ENCODE measurements around the gene VPS13D. TPM values are rescaled to one million over a fixed set of nuclear protein-coding genes. Genes with fewer than 3 reads are reported as not detected.

The VPS13D gene
- total and polyA plus RNA-seq, 2 donors (not counting 3 experiments of a cell fraction or from before 2014, with no cell fraction given) = 13.6 to 48.5 TPM

GRCh38 chr1:12485231-12486058 lies 255.6 kb downstream of the VPS13D start:
- no peak for DNase-seq (ENCODE audit: low read depth, low spot score)
- H3K27me3 ChIP-seq (ENCODE audit: control insufficient read depth in 2 of 2, insufficient read depth in 2 of 2, low read length in 2 of 2) = no peaks in the 10 kb centered on the region
- intact Hi-C loops (cut with micrococcal nuclease) (no loop called here), dilution Hi-C loops (cut with MboI; ENCODE audit: extremely low pct_ligation_motif_present, low sequenced_read_pairs) (no loop called here)
- no peak overlapping the region for H3K4me2 ChIP-seq (ENCODE audit: insufficient read depth, low read length)
- no peak for FAIRE-seq
- no peak overlapping the region for H3K27ac ChIP-seq (ENCODE audit: insufficient read depth, low read depth, low read length)
- POLR2A ChIA-PET = no interaction called here
- H4K20me1 ChIP-seq (replicated peaks; ENCODE audit: control insufficient read depth, extremely low read depth, insufficient read depth, low read length) = no peaks in the 10 kb centered on the region
- H3K9me1 ChIP-seq (replicated peaks; ENCODE audit: control insufficient read depth, extremely low read depth, insufficient read depth, low read length) = no peaks in the 10 kb centered on the region
- H3K79me2 ChIP-seq (ENCODE audit: control insufficient read depth, insufficient read depth, low read length) = no peaks in the 10 kb centered on the region
- H3K4me3 ChIP-seq (replicated peaks in 1 of 3; ENCODE audit: insufficient read depth in 1 of 3, low read depth in 1 of 3, low read length in 3 of 3) = no peak overlapping the region
- H3K36me3 ChIP-seq (ENCODE audit: control insufficient read depth in 2 of 2, extremely low read depth in 1 of 2, insufficient read depth in 2 of 2, low read length in 2 of 2) = no peaks in the 10 kb centered on the region
- CTCF ChIA-PET = interaction anchor here (1.4 kb wide), 1 partner anchor 10 kb away, joined by 4 read pairs; no protein-coding TSS in a partner anchor
- no TSS peak for BruUV-seq (replicated peaks)
- no peak for TF ChIP-seq POLR2A (IDR thresholded peaks at IDR 0.05; ENCODE audit: low read depth, low read length)
- TF ChIP-seq POLR2AphosphoS5 (IDR thresholded peaks at IDR 0.05; ENCODE audit: insufficient read depth, low read depth, low read length) = no peak
- no peak for TF ChIP-seq GATA2 (IDR thresholded peaks at IDR 0.05; ENCODE audit: insufficient read depth, insufficient read length, low read depth, low read length)
- TF ChIP-seq MYC (IDR thresholded peaks at IDR 0.05; ENCODE audit: low read depth, low read length) = no peak
- no peak for TF ChIP-seq FOS (IDR thresholded peaks at IDR 0.05; ENCODE audit: borderline replicate concordance, insufficient read depth, low read length)
- no peak for TF ChIP-seq JUN (IDR thresholded peaks at IDR 0.05; ENCODE audit: borderline replicate concordance, insufficient read depth, insufficient read length, low read depth)
- TF ChIP-seq EZH2 (IDR thresholded peaks at IDR 0.05; ENCODE audit: borderline replicate concordance, low read depth, low read length, severe bottlenecking) = no peak
- no peak for TF ChIP-seq CTCF (IDR thresholded peaks at IDR 0.05; ENCODE audit: extremely low read depth in 1 of 2, insufficient read depth in 1 of 2, low read depth in 1 of 2, low read length in 2 of 2)
- TF ChIP-seq MAX (IDR thresholded peaks at IDR 0.05; ENCODE audit: insufficient read depth, insufficient read length) = no peak
- no peak overlapping the region for H2AFZ ChIP-seq (ENCODE audit: low read depth, low read length)
- no peaks in the 10 kb centered on the region for H3K9me3 ChIP-seq (replicated peaks; ENCODE audit: control insufficient read depth, insufficient read depth, low read length)
- H3K9ac ChIP-seq (replicated peaks; ENCODE audit: extremely low read depth, insufficient read depth, low read length) = no peak overlapping the region
- peaks cover 14% of the 10 kb centered on the region for H3K4me1 ChIP-seq (ENCODE audit: control insufficient read depth, extremely low read depth, insufficient read depth, low read length)

All from endothelial cell of umbilical vein (primary cell).